KMS-11 (cell line): ENCODE results near the gene RALGPS1.
A peak's percentile ranks its signal among the peaks of the same experiment; 100 is the strongest.

Experiments
- H2AFZ ChIP-seq: fragments of 200-600 bp; sonication (generic); 2 replicates; pipeline ENCODE4 v1.6.1; 2016; ENCODE audit warnings: antibody characterized with exemption, mixed run types, low read depth
- H3K27ac ChIP-seq: fragments of 200-600 bp; sonication (generic); 2 replicates; pipeline ENCODE4 v1.6.1; 2016; ENCODE audit warnings: mild to moderate bottlenecking, mixed run types
- H3K27me3 ChIP-seq: fragments of 200-600 bp; sonication (generic); 2 replicates; pipeline ENCODE4 v1.6.1; 2017; ENCODE audit warnings: mild to moderate bottlenecking, low read depth, mixed run types, moderate library complexity; ENCODE audit not compliant: insufficient read depth
- H3K36me3 ChIP-seq: fragments of 200-600 bp; sonication (generic); 2 replicates; pipeline ENCODE4 v1.6.1; 2017; ENCODE audit warnings: mild to moderate bottlenecking, mixed run types; ENCODE audit not compliant: insufficient read depth
- H3K4me1 ChIP-seq: fragments of 200-600 bp; sonication (generic); 2 replicates; pipeline ENCODE4 v1.6.1; 2016; ENCODE audit warnings: mild to moderate bottlenecking, low read depth, mixed run types; ENCODE audit not compliant: poor library complexity, severe bottlenecking
- H3K4me2 ChIP-seq: fragments of 200-600 bp; sonication (generic); 2 replicates; pipeline ENCODE4 v1.7.0; 2016; ENCODE audit warnings: mild to moderate bottlenecking, mixed run types
- H3K4me3 ChIP-seq: fragments of 200-600 bp; sonication (generic); IDR thresholded peaks from 2 replicates; pipeline ENCODE4 v1.6.1; 2017; ENCODE audit warnings: low read depth, low read length, mixed read lengths; ENCODE audit not compliant: insufficient read depth
- H3K79me2 ChIP-seq: fragments of 200-600 bp; sonication (generic); 2 replicates; pipeline ENCODE4 v1.6.1; 2016; ENCODE audit warnings: low read depth, mixed run types; ENCODE audit not compliant: insufficient read depth
- H3K9ac ChIP-seq: fragments of 200-600 bp; sonication (generic); 2 replicates; pipeline ENCODE4 v1.6.1; 2016; ENCODE audit warnings: mild to moderate bottlenecking, mixed run types
- H4K20me1 ChIP-seq: fragments of 200-600 bp; sonication (generic); 2 replicates; pipeline ENCODE4 v1.6.1; 2016; ENCODE audit warnings: mild to moderate bottlenecking, mixed run types; ENCODE audit not compliant: insufficient read depth
- CTCF ChIP-seq: fragments of 200-600 bp; sonication (generic); conservative IDR thresholded peaks from 2 replicates; pipeline ENCODE4 v1.6.1; 2017; ENCODE audit warnings: low read depth, mild to moderate bottlenecking, antibody characterized with exemption, low read length, moderate library complexity, mixed read lengths

Gene RALGPS1

GRCh38 chr9:126906091-126906490 is 8.5 kb upstream of the RALGPS1 start:
- H2AFZ ChIP-seq = no peak overlapping the region
- no peaks in the 10 kb centered on the region for H3K36me3 ChIP-seq

GRCh38 chr9:126907058-126907457 is 7.5 kb upstream of the RALGPS1 start:
- H2AFZ ChIP-seq = no peak overlapping the region
- H3K27me3 ChIP-seq = no peaks in the 10 kb centered on the region
- no peaks in the 10 kb centered on the region for H3K4me1 ChIP-seq
- H4K20me1 ChIP-seq = no peaks in the 10 kb centered on the region
- no peak overlapping the region for H3K9ac ChIP-seq
- no peaks in the 10 kb centered on the region for H3K79me2 ChIP-seq
- H3K4me3 ChIP-seq = no peak overlapping the region
- H3K4me2 ChIP-seq = no peak overlapping the region
- H3K27ac ChIP-seq = no peak overlapping the region
- H3K36me3 ChIP-seq = no peaks in the 10 kb centered on the region
- TF ChIP-seq CTCF = no peak

More at GRCh38 chr9:126906091-126906490, 8.5 kb upstream of the RALGPS1 start:
- no peak for TF ChIP-seq CTCF
- Histone ChIP-seq H4K20me1 (no peaks in the 10 kb centered on the region), H3K4me1 (no peaks in the 10 kb centered on the region), H3K27me3 (no peaks in the 10 kb centered on the region), H3K27ac (no peak overlapping the region), H3K4me2 (no peak overlapping the region), H3K4me3 (no peak overlapping the region), H3K9ac (no peak overlapping the region), H3K79me2 (no peaks in the 10 kb centered on the region)

- Histone ChIP-seq H3K36me3 (no peaks in the 10 kb centered on the region), H2AFZ (no peak overlapping the region), H3K4me1 (peaks cover 8% of the 10 kb centered on the region), H3K27ac (no peak overlapping the region), H3K4me2 (peak overlapping the region; percentile 57; the same call in 1 of the 2 replicates), H4K20me1 (no peaks in the 10 kb centered on the region), H3K9ac (no peak overlapping the region), H3K4me3 (no peak overlapping the region), H3K79me2 (no peaks in the 10 kb centered on the region), H3K27me3 (no peaks in the 10 kb centered on the region; the same call in 1 of the 2 replicates)
- TF ChIP-seq CTCF = no peak
Observed at GRCh38 chr9:126915281-126915816, 767 bp downstream of the RALGPS1 start.

GRCh38 chr9:126915846-126916543 is 1.4 kb downstream of the RALGPS1 start:
- Histone ChIP-seq H3K4me3 (no peak overlapping the region), H3K27ac (no peak overlapping the region)

More at GRCh38 chr9:126915846-126916543, 1.4 kb downstream of the RALGPS1 start:
- no peak overlapping the region for H3K9ac ChIP-seq
- no peak overlapping the region for H2AFZ ChIP-seq
- H3K4me1 ChIP-seq = peaks cover 8% of the 10 kb centered on the region
- no peaks in the 10 kb centered on the region for H4K20me1 ChIP-seq
- TF ChIP-seq CTCF = no peak
- no peaks in the 10 kb centered on the region; the same call in 1 of the 2 replicates for H3K27me3 ChIP-seq
- peak overlapping the region; percentile 57; the same call in 1 of the 2 replicates for H3K4me2 ChIP-seq
- no peaks in the 10 kb centered on the region for H3K36me3 ChIP-seq
- no peaks in the 10 kb centered on the region for H3K79me2 ChIP-seq
